Rectal smooth muscle tissue (tissue), 1 donor: ENCODE measurements around the gene LRRC34.

Experiments
- H3K27ac ChIP-seq: one replicate; pipeline ENCODE4 v1.7.0; 2013; ENCODE audit warnings: low read depth, low read length, inconsistent platforms
- H3K27me3 ChIP-seq: one replicate; pipeline ENCODE4 v1.7.0; 2013; ENCODE audit warnings: low read length; ENCODE audit not compliant: control insufficient read depth, insufficient read depth
- H3K36me3 ChIP-seq: one replicate; pipeline ENCODE4 v1.7.0; 2013; ENCODE audit warnings: low read length; ENCODE audit not compliant: control insufficient read depth, insufficient read depth
- H3K4me1 ChIP-seq: one replicate; pipeline ENCODE4 v1.7.0; 2013; ENCODE audit warnings: low read length; ENCODE audit not compliant: control insufficient read depth, insufficient read depth
- H3K4me3 ChIP-seq: one replicate; pipeline ENCODE4 v1.7.0; 2013; ENCODE audit warnings: low read length
- H3K9ac ChIP-seq: one replicate; pipeline ENCODE4 v1.7.0; 2013; ENCODE audit warnings: low read length

LRRC34 gene

DNA sequence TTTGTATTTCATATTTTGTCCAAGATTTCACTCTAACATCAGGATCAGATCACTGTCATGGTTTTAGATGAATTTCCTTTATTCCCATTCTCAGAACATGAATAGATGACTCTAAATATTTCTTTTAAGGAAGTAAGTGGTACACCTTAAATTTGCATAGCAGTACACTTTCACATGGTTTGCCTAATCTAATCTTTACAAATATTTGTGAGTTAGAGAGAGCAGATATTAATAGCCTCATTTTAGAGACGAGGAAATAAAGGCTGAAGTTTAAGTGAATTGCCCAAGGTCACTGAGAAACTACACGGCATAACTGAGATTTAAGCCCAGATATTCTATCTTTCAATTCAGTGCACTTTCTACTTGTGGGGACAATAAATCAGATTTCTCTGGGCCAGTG, 62.0 kb downstream of the LRRC34 start:
- H3K27me3 ChIP-seq: no peaks in the 10 kb centered on the region
- H3K36me3 ChIP-seq: no peaks in the 10 kb centered on the region
- no peak overlapping the region for H3K4me3 ChIP-seq

DNA sequence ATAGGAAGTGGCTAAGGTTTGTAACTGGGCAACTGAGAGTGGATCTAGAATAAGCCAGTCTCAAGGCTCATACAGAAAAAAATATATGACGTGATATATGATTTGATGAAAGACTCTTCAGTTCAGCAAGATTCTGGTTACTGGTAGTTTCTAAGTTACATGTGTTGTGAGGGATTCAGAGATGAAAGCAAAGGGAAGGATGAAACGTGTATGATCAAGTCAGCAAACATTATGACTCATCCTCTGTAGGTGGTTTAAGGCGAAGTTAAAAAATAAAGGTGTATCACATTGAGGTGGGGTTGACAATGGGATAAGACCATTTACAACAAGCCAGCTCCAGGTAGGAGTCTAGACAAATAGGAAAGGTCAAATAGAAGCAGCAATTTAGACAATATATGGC, 64.0 kb downstream of the LRRC34 start:
- Histone ChIP-seq H3K27ac (no peak overlapping the region), H3K36me3 (no peaks in the 10 kb centered on the region), H3K4me3 (no peak overlapping the region)

More for the DNA sequence above, 62.0 kb downstream of the LRRC34 start:
- no peak overlapping the region for H3K9ac ChIP-seq
- H3K27ac ChIP-seq: no peak overlapping the region
- no peaks in the 10 kb centered on the region for H3K4me1 ChIP-seq

DNA sequence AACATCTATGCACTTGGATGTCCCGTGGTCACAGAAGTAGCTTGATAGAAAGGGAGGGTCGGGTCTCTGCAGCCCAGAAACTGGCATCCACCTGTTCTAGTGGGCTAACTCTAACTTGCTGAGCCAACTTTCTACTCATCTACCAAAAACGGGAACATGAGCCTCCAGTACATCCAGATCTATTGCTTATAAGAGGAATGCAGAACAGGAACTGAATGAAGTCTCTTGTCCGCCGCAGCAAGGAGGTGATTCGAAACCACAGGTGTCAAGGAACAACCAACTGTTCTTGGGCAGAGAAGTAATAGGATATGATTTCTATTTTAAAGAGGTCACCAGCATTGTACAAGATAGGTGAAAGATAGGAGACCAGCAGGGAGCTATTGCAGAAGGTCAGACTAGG, 65.8 kb downstream of the LRRC34 start:
- no peaks in the 10 kb centered on the region for H3K4me1 ChIP-seq
- no peaks in the 10 kb centered on the region for H3K27me3 ChIP-seq
- H3K4me3 ChIP-seq: no peak overlapping the region
- no peaks in the 10 kb centered on the region for H3K36me3 ChIP-seq
- H3K27ac ChIP-seq: no peak overlapping the region
- no peak overlapping the region for H3K9ac ChIP-seq

More for the DNA sequence above, 64.0 kb downstream of the LRRC34 start:
- Histone ChIP-seq H3K4me1 (no peaks in the 10 kb centered on the region), H3K27me3 (no peaks in the 10 kb centered on the region), H3K9ac (no peak overlapping the region)

DNA sequence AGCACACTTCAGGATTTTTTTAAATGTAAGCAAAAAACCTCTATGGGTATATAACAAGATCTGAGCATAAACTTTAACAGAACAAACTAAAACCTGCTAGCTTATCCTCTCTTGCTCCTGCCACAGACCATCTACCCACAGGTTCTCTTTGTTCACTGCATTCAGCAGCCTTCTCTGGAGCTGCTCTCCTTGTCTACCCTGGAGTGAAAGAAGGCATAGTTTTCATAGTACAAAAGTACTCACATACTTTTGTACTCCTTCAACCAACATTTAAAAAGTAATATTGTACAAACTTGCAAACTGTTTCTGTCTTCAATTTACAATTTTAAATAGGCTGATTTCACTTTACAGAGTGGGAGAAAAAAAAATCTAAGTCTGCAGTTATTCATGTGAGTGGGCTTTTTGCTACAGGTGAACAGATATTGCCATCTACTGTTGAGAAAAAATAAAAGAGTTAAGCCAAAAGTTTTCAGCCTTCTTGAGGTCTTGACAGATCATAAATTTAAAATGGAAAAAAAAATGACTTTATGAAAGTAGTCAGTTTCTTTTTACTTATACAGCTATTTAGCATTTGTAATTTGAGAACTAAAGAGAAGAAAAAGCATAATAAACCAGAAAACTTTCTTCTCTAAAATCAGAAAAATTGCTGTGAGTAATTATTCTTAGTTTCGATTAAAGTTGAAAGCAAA, 68.2 kb downstream of the LRRC34 start:
- Histone ChIP-seq H3K27me3 (no peaks in the 10 kb centered on the region), H3K4me1 (no peaks in the 10 kb centered on the region), H3K9ac (no peak overlapping the region), H3K27ac (no peak overlapping the region), H3K36me3 (no peaks in the 10 kb centered on the region), H3K4me3 (no peak overlapping the region)
